Common myeloid progenitor, CD34-positive (primary cell): ENCODE data around the gene LMO2.

ENCODE experiments used
- CTCF ChIA-PET: fragments of 350-600 bp; sonication (Branson Sonifier 250); formaldehyde crosslinking; loops from one replicate; lab custom pipeline; 2021; ENCODE audit warnings: antibody characterized with exemption; lab: Charles Lee
- POLR2A ChIA-PET: fragments of 350-600 bp; sonication (Branson Sonifier 250); formaldehyde crosslinking; loops from one replicate; lab custom pipeline; 2021; ENCODE audit warnings: antibody characterized with exemption; lab: Charles Lee
- DNase-seq, 3 donors: peaks; one replicate each; pipeline versions ENCODE4 v3.0.0 to v3.0.0-alpha.2; 2013
- H3K27ac ChIP-seq, 2 experiments: 1 replicate in 1 of 2; 2 replicates in 1 of 2; pipeline ENCODE4 v1.7.0; 2013; ENCODE audit warnings: inconsistent platforms in 2 of 2, low read length in 2 of 2, mild to moderate bottlenecking in 2 of 2, low read depth in 1 of 2, moderate library complexity in 1 of 2; ENCODE audit not compliant: severe bottlenecking in 2 of 2, insufficient read depth in 1 of 2, poor library complexity in 1 of 2
- H3K27me3 ChIP-seq, 5 experiments: replicated peaks in 2 of 5; 1 replicate in 3 of 5; 2 replicates in 2 of 5; pipeline versions ENCODE4 v1.6.1 to v1.7.0; 2013; ENCODE audit warnings: low read length in 4 of 5, mild to moderate bottlenecking in 2 of 5, moderate library complexity in 2 of 5, inconsistent platforms in 1 of 5; ENCODE audit not compliant: insufficient read depth in 5 of 5, control insufficient read depth in 4 of 5
- H3K36me3 ChIP-seq, 4 experiments: 1 replicate in 2 of 4; 2 replicates in 2 of 4; pipeline versions ENCODE4 v1.6.1 to v1.7.0; 2013; ENCODE audit warnings: low read length in 3 of 4, control low read depth in 1 of 4, mild to moderate bottlenecking in 1 of 4; ENCODE audit not compliant: control insufficient read depth in 4 of 4, insufficient read depth in 4 of 4
- H3K4me1 ChIP-seq, 4 experiments: 1 replicate in 3 of 4; 2 replicates in 1 of 4; pipeline versions ENCODE4 v1.6.1 to v1.7.1; 2013; ENCODE audit warnings: low read length in 3 of 4, mild to moderate bottlenecking in 3 of 4, control low read depth in 1 of 4, inconsistent platforms in 1 of 4, moderate library complexity in 1 of 4; ENCODE audit not compliant: control insufficient read depth in 4 of 4, insufficient read depth in 4 of 4; ENCODE audit errors: control extremely low read depth in 1 of 4
- H3K4me3 ChIP-seq, 7 experiments: 1 replicate in 4 of 7; 2 replicates in 3 of 7; pipeline versions ENCODE4 v1.5.1 to v1.7.0; 2013; ENCODE audit warnings: mild to moderate bottlenecking in 7 of 7, low read length in 6 of 7, moderate library complexity in 6 of 7, inconsistent platforms in 2 of 7, low read depth in 2 of 7, control low read depth in 1 of 7; ENCODE audit not compliant: insufficient read depth in 4 of 7, control insufficient read depth in 1 of 7; ENCODE audit errors: extremely low read depth in 1 of 7
- H3K9me3 ChIP-seq, 5 experiments: 1 replicate in 4 of 5; 2 replicates in 1 of 5; pipeline versions ENCODE4 v1.6.1 to v1.7.1; 2013; ENCODE audit warnings: low read length in 4 of 5, mild to moderate bottlenecking in 2 of 5, inconsistent platforms in 1 of 5, low read depth in 1 of 5, moderate library complexity in 1 of 5; ENCODE audit not compliant: control insufficient read depth in 4 of 5, insufficient read depth in 2 of 5; ENCODE audit errors: control extremely low read depth in 1 of 5
- WGBS: methylation state at CpG from one replicate; pipeline ENCODE4 v1.1.5; 2013; ENCODE audit not compliant: insufficient coverage; 5-methylcytosine and 5-hydroxymethylcytosine counted together

Gene LMO2

DNA sequence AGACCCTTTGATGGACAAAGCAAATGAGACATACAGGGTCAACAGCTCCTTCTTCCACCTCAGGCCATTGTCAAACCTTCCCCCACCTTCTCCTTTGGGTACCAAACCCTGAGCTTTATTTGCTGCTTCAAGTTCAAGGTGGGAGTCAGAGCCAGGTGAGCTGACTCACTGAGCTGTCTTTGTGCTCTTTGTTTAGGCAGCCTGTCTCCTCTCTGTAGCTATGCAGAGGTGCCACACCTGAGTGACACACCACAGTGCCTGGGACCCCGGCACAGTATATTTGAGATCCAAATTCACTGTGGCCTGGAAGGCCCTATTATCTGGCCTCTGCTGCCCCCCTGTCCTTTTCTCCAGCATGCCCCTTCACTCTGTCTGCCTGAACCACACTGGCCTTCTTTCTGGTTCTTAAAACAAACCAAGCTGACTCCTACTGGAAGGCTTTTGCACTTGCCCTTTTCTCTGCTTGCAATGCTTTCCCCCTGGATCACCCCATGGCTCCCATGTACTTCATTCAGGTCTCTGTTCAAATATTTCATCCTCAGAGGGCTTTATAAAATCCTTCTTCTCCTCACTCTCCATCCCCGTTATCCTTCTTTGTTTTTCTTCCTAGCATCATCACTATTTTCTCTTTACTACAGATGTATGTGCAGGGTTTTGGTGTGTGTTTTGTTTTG lies 16.1 kb downstream of the LMO2 start:
- H3K27ac ChIP-seq, result peak overlapping the region in 1 of 2 experiments; percentile 91
- ChIA-PET CTCF (interaction anchor here (0.8 to 8.7 kb wide), 16 partner anchors 8 to 112 kb away, joined by 3 to 82 read pairs (median 4); partner anchors contain the start of gene LMO2), POLR2A (interaction anchor here (0.7 kb wide), 1 partner anchor 40 kb away, joined by 4 read pairs; no protein-coding TSS in a partner anchor)
- no peak overlapping the region for H3K4me3 ChIP-seq
- DNase-seq, result no peak
- H3K27me3 ChIP-seq, result no peaks in the 10 kb centered on the region
- H3K36me3 ChIP-seq, result peaks cover 5 to 39% (median 23%) of the 10 kb centered on the region in 4 experiments
- H3K9me3 ChIP-seq, result no peaks in the 10 kb centered on the region
- WGBS, result 91% methylated on average over 1 of the region's 2 CpGs
- H3K4me1 ChIP-seq, result peaks cover 30 to 93% (median 68%) of the 10 kb centered on the region in 4 experiments

DNA sequence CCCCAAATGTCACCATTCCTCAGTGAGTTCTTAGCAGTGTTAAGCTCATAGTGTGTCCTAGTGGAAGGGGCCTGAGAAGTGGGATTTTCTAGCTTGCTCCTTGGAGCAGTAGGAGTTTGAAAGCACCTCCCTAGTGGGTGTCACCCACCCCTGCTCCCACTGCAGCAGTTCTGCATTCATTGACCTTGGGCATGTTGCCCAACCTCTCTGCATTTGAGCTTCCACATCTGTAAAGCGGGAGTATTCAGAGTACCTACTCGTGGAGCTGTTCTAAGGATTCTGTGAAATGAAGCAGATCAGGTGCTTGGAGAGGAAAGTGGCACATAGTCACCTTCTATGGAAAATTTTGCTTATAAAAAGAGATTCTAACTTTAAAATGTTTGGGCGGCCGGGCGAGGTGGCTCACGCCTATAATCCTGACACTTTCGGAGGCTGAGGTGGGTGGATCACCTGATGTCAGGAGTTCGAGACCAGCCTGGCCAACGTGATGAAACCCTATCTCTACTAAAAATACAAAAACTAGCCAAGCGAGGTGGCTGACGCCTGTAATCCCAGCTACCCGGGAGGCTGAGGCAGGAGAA lies 16.9 kb downstream of the LMO2 start:
- peaks cover 5 to 36% (median 23%) of the 10 kb centered on the region in 4 experiments for H3K36me3 ChIP-seq
- H3K27ac ChIP-seq, result peak overlapping the region in 1 of 2 experiments; percentile 91
- 82% methylated on average over 7 of the region's 12 CpGs for WGBS
- no peaks in the 10 kb centered on the region for H3K9me3 ChIP-seq
- ChIA-PET POLR2A (interaction anchor here (0.7 kb wide), 1 partner anchor 41 kb away, joined by 4 read pairs; no protein-coding TSS in a partner anchor), CTCF (interaction anchor here (0.7 to 8.7 kb wide), 19 partner anchors 9 to 112 kb away, joined by 3 to 82 read pairs (median 4); partner anchors contain the start of gene LMO2)
- H3K4me3 ChIP-seq, result peak overlapping the region in 2 of 7 experiments; percentile 50 to 52
- no peaks in the 10 kb centered on the region for H3K27me3 ChIP-seq
- peaks cover 29 to 91% (median 68%) of the 10 kb centered on the region in 4 experiments for H3K4me1 ChIP-seq
- DNase-seq, result no peak

DNA sequence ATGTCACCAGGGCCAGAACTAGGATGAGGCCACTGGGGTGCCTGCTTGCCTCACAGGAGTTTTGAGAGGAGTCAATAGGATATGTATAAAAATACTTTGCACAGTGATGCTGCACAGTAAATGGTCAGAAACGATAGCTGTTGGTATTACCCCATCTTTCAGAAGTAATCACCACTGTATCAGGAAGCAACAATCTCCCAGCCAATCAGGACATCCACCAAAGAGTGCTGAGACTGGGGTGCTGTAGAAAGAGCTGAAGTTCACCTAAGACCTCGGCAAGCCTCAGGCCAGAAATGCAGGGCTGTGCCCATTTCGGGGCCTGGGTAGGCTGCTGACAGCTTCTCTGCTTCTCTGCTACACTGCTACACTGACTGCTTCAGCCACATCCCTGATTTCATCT lies 17.4 kb downstream of the LMO2 start:
- WGBS, result 54% methylated on average over 3 of the region's 3 CpGs
- H3K27me3 ChIP-seq, result no peaks in the 10 kb centered on the region
- DNase-seq, result no peak
- peak overlapping the region; percentile 22 to 91 for H3K27ac ChIP-seq
- peak overlapping the region in 3 of 7 experiments; percentile 37 to 52 (median 50) for H3K4me3 ChIP-seq
- ChIA-PET POLR2A (no interaction called here), CTCF (interaction anchor here (0.7 to 8.7 kb wide), 17 partner anchors 9 to 109 kb away, joined by 3 to 82 read pairs (median 4); partner anchors contain the start of gene LMO2)
- H3K9me3 ChIP-seq, result no peaks in the 10 kb centered on the region
- H3K36me3 ChIP-seq, result peaks cover 5 to 36% (median 23%) of the 10 kb centered on the region in 4 experiments
- peaks cover 29 to 85% (median 66%) of the 10 kb centered on the region in 4 experiments for H3K4me1 ChIP-seq

DNA sequence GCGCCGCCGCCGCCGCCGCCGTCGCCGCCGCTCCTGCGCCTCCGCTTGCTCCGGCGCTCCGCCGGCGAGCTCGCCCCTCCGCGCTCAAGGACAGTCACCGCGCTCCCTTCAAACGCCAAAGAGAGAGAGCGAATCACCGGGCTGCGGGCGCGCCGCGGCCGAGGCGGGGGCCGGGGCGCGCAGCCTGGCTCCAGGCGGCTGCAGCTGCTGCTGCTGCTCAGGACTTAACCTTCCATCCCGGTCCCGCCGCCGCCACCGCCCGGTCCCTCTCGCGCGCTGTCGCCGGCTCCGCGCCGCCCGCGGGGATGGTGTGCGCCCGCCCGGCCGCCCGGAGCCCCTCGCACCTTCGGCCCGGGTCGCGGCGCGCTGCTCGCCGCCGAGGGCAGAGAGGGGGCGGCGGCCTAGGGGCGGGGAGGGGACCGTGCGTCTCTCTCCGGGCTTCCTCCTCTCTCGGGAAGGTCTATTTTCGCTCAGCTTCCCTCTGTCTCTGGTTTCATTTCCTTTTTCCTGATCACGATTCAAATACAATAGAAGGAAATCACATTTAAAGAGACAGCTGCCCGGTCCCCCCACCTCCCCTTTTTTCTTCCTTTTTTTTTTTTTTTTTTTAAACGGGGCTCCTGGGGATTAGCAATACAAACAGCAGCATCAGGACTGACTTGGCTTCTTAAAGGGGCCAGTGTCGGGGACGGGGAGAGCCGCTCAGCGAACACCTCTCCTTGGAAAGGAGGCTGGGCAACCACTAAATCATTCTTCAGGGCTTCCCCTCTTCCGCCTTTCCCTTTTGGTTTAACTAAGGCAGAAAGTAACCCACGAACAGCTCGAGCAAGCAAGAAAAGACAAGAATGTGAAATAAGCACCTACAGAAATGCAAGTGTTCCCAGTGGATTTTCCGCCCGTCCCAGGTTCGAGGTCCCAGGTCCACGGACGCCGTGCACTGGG lies 22.1 kb downstream of the LMO2 start:
- CTCF ChIA-PET, result interaction anchor here (0.6 to 5.9 kb wide), 14 partner anchors 8 to 1568 kb away, joined by 3 to 55 read pairs (median 6); partner anchors contain the start of gene LMO2
- POLR2A ChIA-PET, result interaction anchor here (0.6 to 2.8 kb wide), 3 partner anchors 23 to 101 kb away, joined by 4 to 9 read pairs (median 4); partner anchors contain the start of gene LMO2
- Histone ChIP-seq H3K9me3 (no peaks in the 10 kb centered on the region), H3K4me1 (peaks cover 37 to 78% (median 65%) of the 10 kb centered on the region in 4 experiments), H3K27ac (peak overlapping the region; percentile 72 to 91), H3K36me3 (peaks cover 9 to 28% (median 18%) of the 10 kb centered on the region in 4 experiments), H3K27me3 (no peaks in the 10 kb centered on the region), H3K4me3 (peak overlapping the region; percentile 66 to 94 (median 89))
- under 1% methylated on average over 84 of the region's 91 CpGs for WGBS
- peak; percentile 67 to 88 (median 88) for DNase-seq

DNA sequence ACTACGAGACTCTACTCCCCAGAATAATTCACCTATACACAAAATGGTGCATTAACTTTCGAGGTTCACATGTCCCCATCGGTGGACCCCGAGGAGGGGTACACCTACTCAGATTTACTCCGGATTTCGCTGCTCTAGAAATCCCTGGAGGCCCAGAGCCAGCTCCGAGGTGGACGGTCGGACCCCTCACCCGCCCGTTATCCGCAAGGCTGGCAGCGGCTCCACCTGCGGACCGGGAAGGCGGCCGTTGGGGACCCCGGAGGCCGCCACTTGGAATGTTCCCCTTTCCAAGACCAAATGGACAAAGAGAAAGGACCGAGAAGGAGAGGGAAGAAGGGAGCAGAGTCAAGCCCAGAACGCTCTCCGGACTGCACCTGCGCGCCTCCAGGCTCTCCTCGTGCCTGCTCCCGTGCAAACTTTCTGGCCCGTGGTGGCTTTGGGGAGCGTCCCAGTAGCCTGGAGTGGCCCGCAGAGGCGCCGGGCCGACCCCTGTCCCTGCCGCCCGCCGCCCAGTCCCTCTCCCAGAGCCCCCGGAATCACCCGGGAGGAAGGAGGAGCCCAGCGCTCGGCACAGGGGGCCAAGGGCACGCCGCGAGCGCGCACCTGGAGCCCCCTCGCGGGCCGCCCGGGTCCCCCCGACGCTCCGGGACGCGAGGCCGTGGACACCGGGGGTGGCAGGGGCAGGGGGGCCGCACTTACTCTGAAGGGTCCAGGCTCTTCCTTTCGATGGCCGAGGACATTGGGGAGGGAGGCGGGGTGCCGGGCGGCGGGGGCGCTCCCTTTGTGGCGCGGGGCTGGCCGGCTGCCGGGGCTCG lies 23.0 kb downstream of the LMO2 start:
- H3K27me3 ChIP-seq, result no peaks in the 10 kb centered on the region
- H3K27ac ChIP-seq, result peak overlapping the region; percentile 74 to 92
- no peaks in the 10 kb centered on the region for H3K9me3 ChIP-seq
- peaks cover 12 to 36% (median 19%) of the 10 kb centered on the region in 4 experiments for H3K36me3 ChIP-seq
- ChIA-PET POLR2A (interaction anchor here (1.3 to 2.8 kb wide), 2 partner anchors 24 to 102 kb away, joined by 3 to 9 read pairs; partner anchors contain the start of gene LMO2), CTCF (interaction anchor here (0.7 to 5.9 kb wide), 15 partner anchors 9 to 570 kb away, joined by 3 to 55 read pairs (median 6); partner anchors contain the start of genes CAT and LMO2)
- DNase-seq, result no peak
- H3K4me1 ChIP-seq, result peaks cover 33 to 78% (median 61%) of the 10 kb centered on the region in 4 experiments
- 0% methylated on average over 62 of the region's 68 CpGs for WGBS
- peak overlapping the region; percentile 66 to 94 (median 89) for H3K4me3 ChIP-seq
